ENCODE measurements around the gene SMIM11.
"Not testable (repeated sequence)": the region's sequence is repeated elsewhere in the genome, so short reads cannot be mapped to it uniquely, and the experiment has no call there.

- not testable (repeated sequence) for TF ChIP-seq POLR2A, CTCF (IDR thresholded peaks at IDR 0.05)
Measured at GRCh38 chr21:34400522-34400921, 25.2 kb downstream of the SMIM11 start.

Measured in esophagus squamous epithelium (tissue), 4 donors.